ENCODE data around the gene DNAJB5.
A peak's percentile ranks its signal among the peaks of the same experiment; 100 is the strongest.
"Not testable (repeated sequence)": the region's sequence is repeated elsewhere in the genome, so short reads cannot be mapped to it uniquely, and the experiment has no call there.

The DNAJB5 gene

DNA sequence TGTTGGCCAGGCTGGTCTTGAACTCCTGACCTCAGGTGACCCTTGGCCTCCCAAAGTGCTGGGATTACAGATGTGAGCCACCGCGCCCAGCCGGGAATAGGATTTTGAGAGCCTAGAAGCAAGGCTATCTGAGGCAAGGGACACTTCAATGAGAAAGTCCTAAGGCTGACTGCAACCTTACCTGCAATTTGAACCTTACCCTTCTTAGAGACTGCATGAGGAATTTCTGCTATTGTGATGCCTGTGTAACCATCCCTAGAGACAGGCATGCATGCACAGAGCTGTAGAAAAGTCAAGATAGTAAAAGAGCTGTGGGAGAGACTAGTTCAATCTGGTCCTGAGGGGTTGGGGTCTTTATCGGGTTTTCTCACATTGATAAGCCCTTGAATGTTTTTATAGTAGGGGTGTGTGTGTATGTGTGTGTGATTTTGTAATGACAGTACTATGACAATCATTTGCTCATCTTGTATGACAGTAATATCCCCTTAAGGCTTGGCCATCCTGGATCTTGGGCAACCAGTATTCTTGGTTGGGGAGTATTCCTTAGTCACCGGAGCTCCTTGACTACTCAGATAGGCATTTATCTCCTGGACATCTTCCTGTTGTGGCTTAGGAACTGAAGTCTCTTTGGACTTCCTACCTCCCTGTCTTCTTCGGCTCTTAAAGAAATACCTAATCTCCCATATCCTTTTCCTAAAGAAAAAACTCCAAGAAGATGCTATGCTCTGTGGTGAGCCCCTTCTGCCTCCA lies 11.2 kb downstream of the DNAJB5 start:
- TF ChIP-seq GATA1 (IDR thresholded peaks at IDR 0.05; ENCODE audit: low read depth, low read length) (no peak), POLR2A (IDR thresholded peaks at IDR 0.05; ENCODE audit: low read length) (no peak)
- no peak for DNase-seq

DNA sequence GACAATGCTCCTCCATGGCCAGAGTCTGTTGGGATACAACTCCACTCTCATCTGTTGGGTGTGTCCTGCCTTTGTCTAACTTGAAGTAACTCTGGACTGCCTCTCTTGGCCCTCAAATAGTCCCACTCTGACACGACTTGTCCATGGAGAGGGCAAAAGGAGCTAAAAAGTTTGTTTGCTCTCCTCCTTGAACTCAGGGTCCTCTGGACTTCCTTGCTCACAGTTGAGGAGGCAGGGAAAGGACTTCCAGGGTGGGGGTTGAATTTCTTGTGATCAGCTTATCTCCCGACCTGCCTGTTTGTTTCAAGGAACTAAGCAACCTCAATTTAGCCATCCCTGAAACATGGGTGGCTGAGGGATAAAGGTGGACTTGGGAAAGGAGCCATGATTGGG lies 11.7 kb downstream of the DNAJB5 start:
- TF ChIP-seq GATA1 (IDR thresholded peaks at IDR 0.05; ENCODE audit: low read depth, low read length) (no peak), POLR2A (IDR thresholded peaks at IDR 0.05; ENCODE audit: low read length) (no peak)
- no peak for DNase-seq

DNA sequence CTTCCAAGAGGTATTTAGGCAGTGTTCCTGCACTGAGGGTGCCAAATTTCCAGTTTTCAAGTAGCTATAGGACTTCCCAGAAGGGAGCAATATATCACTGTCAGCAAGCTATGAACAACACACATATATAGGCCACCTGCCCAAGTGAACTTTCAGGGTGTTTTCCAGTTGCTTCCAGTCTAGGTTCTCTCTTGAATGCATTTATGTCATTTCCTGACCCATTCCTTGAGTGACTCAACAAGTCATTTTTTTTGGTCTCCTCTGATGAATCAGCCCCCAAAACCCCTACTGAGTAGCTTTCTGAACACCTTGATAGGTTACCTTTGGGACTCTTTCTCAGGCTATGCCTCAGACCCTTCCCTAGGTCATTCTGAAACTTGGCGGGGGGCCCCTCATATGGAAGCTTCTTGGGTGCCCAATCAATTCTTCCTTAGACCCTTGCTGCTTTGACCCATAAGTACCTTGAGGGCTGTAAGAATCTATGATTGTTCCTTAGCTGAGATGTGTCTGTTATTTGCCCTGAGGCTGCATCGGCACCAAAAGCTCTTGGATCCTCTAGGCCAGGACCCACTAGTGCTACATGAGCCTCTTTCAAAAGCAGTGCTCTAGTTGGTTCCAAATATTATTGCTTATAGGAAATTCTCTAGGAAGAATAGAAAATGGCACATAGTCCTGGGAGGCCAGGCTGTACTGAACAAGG lies 12.4 kb downstream of the DNAJB5 start:
- DNase-seq = no peak
- no peak for TF ChIP-seq POLR2A (IDR thresholded peaks at IDR 0.05; ENCODE audit: low read length)
- no peak for TF ChIP-seq GATA1 (IDR thresholded peaks at IDR 0.05; ENCODE audit: low read depth, low read length)

DNA sequence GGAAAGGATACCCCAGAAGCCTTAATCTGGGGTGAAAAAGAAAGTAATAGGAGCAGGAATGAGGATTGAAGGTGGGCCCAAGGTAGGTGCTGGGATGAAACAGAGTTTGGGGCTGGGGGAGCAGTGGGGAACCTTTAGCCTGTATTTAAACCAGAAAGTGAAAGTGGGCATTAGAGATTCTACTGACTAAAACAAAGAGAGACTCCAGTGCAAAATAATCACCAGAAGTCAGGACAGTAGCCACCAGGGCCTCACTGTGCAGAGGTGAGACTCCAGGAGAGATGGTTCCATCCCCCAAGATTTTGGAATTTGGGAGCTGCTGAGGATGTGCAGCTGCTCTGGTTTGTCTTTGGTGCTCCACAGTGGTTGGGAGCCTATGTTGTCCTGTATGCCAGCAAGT lies 13.1 kb downstream of the DNAJB5 start:
- TF ChIP-seq POLR2A (IDR thresholded peaks at IDR 0.05; ENCODE audit: low read length) (no peak), GATA1 (IDR thresholded peaks at IDR 0.05; ENCODE audit: low read depth, low read length) (no peak)
- no peak for DNase-seq

DNA sequence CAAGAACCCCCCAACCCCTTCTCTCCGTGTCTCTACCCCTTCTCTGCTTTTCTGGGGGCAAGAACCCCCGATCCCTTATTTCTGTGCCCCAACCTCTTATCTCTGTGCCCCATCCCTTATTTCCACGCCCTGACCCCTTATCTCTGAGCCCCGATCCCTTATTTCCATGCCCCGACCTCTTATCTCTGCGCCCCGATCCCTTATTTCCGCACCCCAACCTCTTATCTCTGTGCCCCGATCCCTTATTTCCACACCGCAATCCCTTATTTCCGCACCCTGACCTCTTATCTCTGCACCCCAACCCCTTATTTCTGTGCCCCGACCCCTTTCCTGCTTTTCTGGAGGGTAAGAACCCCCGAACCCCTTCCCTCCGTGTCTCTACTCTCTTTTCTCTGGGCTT lies 14.8 kb downstream of the DNAJB5 start:
- not testable (repeated sequence) for DNase-seq

DNA sequence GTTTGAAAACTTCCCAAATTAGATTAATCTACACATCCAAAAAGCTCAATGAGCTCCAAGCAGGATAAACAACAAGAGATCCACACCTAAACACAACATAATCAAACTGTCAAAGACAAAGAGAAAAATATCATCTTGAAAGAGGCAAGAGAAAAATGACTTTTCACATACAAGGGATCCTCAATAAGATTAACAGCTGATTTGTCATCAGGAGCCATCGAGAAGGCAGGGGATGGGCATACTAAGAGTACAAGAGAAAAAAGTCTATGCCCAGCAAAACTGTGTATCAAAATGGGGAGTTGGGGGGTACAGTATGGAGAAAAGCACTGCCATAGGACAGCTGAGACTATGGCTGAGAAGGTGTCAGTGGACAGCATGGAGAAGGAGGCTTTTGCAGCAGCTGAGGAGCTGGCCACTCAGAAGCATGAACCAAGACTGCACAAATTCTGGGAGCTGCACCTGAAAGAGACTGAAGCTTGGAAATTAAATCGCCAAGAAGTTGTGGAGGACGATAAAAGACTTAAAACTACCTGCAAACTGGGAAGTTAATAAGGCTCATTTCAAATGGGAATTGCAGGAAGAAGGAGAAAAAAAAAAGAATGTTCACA lies 20.9 kb downstream of the DNAJB5 start:
- no peak for DNase-seq
- TF ChIP-seq POLR2A (IDR thresholded peaks at IDR 0.05; ENCODE audit: low read length) = no peak
- TF ChIP-seq GATA1 (IDR thresholded peaks at IDR 0.05; ENCODE audit: low read depth, low read length) = no peak

DNA sequence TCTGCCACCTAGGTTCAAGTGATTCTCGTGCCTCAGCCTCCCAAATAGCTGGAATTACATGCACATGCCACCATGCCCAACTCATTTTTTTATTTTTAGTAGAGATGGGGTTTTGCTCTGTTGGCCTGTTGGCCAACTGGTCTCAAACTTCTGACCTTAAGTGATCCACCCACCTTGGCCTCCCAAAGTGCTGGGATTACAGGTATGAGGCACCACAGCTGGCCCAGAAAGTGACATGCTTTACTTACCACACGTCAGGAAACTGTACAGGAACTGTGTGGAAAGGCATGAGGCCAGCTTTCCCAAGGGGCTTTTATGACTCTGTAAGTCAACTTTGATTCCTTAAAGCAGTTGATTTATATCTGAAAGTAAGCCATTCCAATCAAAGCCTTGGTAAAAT lies 25.0 kb downstream of the DNAJB5 start:
- TF ChIP-seq POLR2A (IDR thresholded peaks at IDR 0.05; ENCODE audit: low read length) (no peak), GATA1 (IDR thresholded peaks at IDR 0.05; ENCODE audit: low read depth, low read length) (no peak)
- DNase-seq = no peak

DNA sequence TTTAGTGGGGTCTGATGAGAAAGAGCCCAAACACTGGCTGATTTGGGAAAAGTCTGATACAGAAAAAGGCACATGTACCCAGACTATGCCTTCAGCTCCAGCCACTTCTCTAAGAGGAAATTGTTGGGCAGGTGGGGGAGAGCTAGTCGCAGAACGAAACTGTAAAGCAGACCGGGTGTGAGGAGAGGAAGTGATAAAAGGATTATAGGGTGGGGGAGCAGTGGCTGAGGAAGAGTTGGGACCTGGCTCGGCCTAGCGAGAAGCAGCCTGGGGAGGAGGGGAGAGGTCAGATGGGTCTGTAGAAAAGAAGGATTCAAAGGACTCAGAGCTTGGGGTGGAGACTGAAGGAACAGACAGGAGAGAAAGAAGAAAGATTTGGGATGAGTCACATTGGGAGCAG lies 33.9 kb downstream of the DNAJB5 start:
- not testable (repeated sequence) for DNase-seq

DNA sequence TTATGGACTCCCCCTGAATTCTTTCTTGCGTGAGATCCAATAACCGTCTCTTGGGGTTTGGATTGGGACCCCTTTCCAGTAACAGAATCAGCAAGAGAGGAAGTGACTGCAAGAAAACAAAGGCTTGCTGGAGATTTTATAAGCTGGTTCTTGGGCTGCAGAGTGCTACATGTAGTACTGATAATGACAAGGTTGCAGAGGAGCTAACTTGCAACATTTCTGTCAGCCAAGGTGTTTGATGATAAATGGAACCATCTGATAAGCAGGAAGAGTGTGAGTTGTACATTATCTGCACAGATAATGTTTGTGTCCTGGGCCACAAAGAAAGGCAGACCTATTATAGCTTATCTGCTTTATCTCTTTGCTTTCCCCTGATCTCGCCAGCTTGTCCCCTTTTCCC lies 37.1 kb downstream of the DNAJB5 start:
- peak in 1 of 2 experiments; percentile 40 for DNase-seq
- TF ChIP-seq POLR2A (IDR thresholded peaks at IDR 0.05; ENCODE audit: low read length) = no peak
- no peak for TF ChIP-seq GATA1 (IDR thresholded peaks at IDR 0.05; ENCODE audit: low read depth, low read length)

DNA sequence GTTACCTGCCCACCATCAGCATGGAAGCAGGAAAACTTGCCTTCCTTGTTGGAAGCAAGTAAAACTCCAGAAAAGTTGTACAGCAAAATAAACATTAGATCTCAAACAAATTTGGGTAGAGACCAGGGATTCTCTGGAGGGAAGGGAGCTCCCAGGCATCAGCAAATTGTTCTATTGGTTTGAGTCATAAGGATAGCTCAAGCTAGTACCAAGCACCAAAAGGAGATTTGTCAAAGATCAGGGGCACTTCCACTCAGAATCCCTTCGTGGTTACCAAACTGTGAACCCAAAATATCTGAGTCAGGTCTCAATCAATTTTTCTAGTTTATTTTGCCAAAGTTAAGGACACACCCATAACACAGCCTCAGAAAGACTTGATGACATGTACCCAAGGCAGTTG lies 37.8 kb downstream of the DNAJB5 start:
- TF ChIP-seq GATA1 (IDR thresholded peaks at IDR 0.05; ENCODE audit: low read depth, low read length) (no peak), POLR2A (IDR thresholded peaks at IDR 0.05; ENCODE audit: low read length) (no peak)

DNA sequence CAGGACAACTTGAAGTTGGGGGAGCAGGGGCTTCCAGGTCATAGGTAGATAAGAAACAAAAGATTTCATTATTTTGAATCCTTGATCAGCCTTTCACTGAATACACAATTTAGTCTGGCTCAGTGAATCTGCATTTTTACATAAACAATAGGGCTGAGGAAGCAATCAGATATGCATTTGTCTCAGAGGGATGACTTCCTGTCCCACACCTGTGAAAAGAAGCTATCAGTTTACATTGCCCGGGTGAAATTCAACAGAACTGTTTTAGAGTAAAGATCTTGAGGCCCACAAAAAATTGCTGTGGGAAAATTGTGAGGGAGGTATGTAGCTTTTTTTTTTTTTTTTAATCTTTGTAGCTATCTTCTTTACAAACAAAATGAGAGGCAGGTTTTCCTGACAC lies 38.3 kb downstream of the DNAJB5 start:
- TF ChIP-seq POLR2A (IDR thresholded peaks at IDR 0.05; ENCODE audit: low read length) (no peak), GATA1 (IDR thresholded peaks at IDR 0.05; ENCODE audit: low read depth, low read length) (no peak)
- DNase-seq = no peak

More for the DNA sequence above, 37.8 kb downstream of the DNAJB5 start:
- DNase-seq = no peak

DNA sequence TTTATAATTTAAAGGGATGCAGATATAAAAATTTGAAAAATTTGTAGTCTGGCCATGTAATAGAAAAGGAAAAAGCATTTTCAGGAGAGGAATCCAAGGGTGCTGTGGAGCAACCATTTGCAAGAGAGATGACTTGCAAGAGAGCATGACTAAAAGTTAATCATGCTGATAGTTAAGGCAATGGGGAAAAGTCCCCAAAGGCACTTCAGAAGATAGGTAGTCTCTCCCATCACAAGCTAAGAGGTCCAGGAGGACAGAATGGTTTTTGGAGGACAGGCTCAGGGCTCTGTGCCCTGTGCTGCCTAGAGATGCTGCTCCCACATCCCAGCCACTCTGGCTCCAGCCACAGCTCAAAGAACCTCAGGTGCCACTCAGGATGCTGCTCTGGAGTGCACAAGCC lies 38.8 kb downstream of the DNAJB5 start:
- TF ChIP-seq POLR2A (IDR thresholded peaks at IDR 0.05; ENCODE audit: low read length) (no peak), GATA1 (IDR thresholded peaks at IDR 0.05; ENCODE audit: low read depth, low read length) (no peak)
- peak in 1 of 2 experiments; percentile 37 for DNase-seq

DNA sequence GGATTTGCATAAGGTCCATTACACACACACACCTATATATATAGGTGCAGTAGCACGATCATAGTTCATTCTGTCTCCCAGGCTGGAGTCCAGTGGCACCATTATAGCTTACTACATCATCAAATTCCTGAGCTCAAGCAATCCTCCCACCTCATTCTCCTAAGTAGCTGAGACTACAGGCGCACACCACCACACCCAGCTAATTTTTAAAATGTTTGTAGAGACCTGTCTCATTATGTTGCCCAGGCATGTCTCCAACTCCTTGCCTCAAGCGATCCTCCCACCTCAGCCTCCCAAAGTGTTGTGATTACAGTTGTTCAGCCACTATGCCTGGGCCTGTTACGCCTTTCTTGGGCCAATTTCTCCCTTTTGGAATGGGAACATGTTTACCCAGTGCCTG lies 39.7 kb downstream of the DNAJB5 start:
- TF ChIP-seq POLR2A (IDR thresholded peaks at IDR 0.05; ENCODE audit: low read length) (no peak), GATA1 (IDR thresholded peaks at IDR 0.05; ENCODE audit: low read depth, low read length) (no peak)
- no peak for DNase-seq

DNA sequence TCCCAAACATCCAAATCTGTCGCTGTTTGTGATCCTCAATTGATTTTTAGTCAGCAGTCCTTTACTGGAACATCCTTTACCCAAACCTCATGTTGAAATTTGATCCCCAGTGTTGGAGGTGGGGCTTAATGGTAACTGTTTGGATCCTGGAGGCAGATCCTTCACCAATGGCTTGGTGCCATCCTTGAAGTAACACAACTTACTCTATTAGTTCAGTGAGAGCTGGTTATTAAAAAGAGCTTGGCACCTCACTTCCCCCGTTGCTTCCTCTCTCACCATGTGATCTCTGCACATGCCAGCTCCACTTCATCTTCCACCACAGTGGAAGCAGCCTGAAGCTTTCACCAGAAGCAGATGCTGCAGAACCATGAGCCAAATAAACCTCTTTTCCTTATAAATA lies 40.3 kb downstream of the DNAJB5 start:
- no peak for TF ChIP-seq POLR2A (IDR thresholded peaks at IDR 0.05; ENCODE audit: low read length)
- TF ChIP-seq GATA1 (IDR thresholded peaks at IDR 0.05; ENCODE audit: low read depth, low read length) = no peak
- no peak for DNase-seq

DNA sequence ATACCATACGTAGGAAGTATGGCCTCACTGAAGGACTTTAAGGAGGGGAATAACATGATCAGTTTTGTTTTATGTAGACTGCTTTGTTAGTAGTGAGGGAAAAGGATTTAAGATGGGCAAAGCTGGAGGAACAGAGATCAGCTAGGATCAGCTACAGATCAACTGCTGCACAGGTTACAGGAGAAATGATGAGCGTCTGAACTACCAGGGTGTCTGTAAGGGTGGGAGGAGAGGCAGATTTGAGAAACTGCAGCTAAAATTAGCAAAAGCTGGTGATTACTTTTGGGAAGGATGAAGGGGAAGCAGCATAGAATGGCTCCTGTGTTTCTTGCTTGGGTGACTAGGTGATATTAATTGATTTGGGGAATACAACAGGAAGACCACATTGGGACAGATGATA lies 43.6 kb downstream of the DNAJB5 start:
- DNase-seq = no peak
- TF ChIP-seq POLR2A (IDR thresholded peaks at IDR 0.05; ENCODE audit: low read length) = no peak
- TF ChIP-seq GATA1 (IDR thresholded peaks at IDR 0.05; ENCODE audit: low read depth, low read length) = no peak

Measured in erythroblast (primary cell).